ENCODE data around the gene CATSPER1.

Gene CATSPER1

DNA sequence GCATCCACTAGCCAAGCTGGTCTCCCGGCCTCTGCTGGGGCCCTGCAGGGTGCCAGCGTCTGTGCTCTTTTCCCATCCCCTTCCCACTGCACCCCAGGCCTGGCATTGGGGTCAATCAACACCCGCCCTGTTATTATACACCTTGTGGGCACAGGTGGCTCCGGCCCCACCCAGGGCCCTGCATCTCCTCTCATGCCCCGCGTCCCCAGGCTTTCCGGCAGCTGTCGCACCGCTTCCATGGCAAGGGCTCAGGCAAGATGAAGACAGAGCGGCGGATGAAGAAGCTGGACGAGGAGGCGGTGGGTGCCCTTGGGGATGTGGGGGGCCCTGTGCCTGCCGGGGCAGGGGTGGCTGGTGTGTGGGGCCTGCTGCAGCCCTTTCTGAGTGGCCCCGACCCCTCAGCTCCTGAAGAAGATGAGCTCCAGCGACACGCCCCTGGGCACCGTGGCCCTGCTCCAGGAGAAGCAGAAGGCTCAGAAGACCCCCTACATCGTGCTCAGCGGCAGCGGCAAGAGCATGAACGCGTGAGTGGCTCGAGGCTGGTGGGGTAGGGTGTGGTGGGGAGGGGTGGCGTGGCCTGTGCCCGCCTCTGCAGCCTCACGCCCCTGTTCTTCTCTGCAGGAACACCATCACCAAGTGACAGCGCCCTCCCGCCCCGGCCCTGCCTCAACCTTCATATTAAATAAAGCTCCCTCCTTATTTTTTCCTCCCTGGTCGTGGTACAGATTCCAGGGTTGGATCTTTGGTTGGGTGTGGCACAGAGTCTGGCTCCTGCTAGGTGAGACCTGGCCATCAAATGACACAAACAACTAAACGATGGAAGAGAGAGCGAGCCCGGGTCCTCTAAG lies 47.7 kb downstream of the CATSPER1 start:
- no peaks in the 10 kb centered on the region for H3K9me3 ChIP-seq (ENCODE audit: insufficient read depth, low read length)
- H3K9ac ChIP-seq (ENCODE audit: low read length) = no peak overlapping the region
- TF ChIP-seq, protein P1, sequence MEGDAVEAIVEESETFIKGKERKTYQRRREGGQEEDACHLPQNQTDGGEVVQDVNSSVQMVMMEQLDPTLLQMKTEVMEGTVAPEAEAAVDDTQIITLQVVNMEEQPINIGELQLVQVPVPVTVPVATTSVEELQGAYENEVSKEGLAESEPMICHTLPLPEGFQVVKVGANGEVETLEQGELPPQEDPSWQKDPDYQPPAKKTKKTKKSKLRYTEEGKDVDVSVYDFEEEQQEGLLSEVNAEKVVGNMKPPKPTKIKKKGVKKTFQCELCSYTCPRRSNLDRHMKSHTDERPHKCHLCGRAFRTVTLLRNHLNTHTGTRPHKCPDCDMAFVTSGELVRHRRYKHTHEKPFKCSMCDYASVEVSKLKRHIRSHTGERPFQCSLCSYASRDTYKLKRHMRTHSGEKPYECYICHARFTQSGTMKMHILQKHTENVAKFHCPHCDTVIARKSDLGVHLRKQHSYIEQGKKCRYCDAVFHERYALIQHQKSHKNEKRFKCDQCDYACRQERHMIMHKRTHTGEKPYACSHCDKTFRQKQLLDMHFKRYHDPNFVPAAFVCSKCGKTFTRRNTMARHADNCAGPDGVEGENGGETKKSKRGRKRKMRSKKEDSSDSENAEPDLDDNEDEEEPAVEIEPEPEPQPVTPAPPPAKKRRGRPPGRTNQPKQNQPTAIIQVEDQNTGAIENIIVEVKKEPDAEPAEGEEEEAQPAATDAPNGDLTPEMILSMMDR (IDR thresholded peaks at IDR 0.05; ENCODE audit: low read depth, low read length) = no peak
- TF ChIP-seq EZH2phosphoT487 (IDR thresholded peaks at IDR 0.05; ENCODE audit: low read depth) = no peak
- no peaks in the 10 kb centered on the region for H4K20me1 ChIP-seq (ENCODE audit: insufficient read depth, low read length)
- no peaks in the 10 kb centered on the region for H3K27me3 ChIP-seq (ENCODE audit: low read depth, low read length)
- H2AFZ ChIP-seq (ENCODE audit: low read depth, low read length) = no peak overlapping the region
- no peaks in the 10 kb centered on the region for H3K79me2 ChIP-seq (ENCODE audit: low read length)
- no peak overlapping the region for H3K4me2 ChIP-seq (ENCODE audit: low read length)
- H3K27ac ChIP-seq (ENCODE audit: low read length) = no peak overlapping the region
- no peaks in the 10 kb centered on the region for H3K4me1 ChIP-seq (ENCODE audit: low read length)
- no peak overlapping the region for H3K4me3 ChIP-seq (ENCODE audit: low read length)
- H3K36me3 ChIP-seq (replicated peaks; ENCODE audit: low read depth, low read length) = peaks cover 16% of the 10 kb centered on the region

- no peaks in the 10 kb centered on the region for H4K20me1 ChIP-seq (ENCODE audit: insufficient read depth, low read length)
- no peak overlapping the region for H3K9ac ChIP-seq (ENCODE audit: low read length)
- H3K79me2 ChIP-seq (ENCODE audit: low read length) = no peaks in the 10 kb centered on the region
- no peak for TF ChIP-seq EZH2phosphoT487 (IDR thresholded peaks at IDR 0.05; ENCODE audit: low read depth)
- TF ChIP-seq, protein P1 (IDR thresholded peaks at IDR 0.05; ENCODE audit: low read depth, low read length) = no peak
- peaks cover 23% of the 10 kb centered on the region for H3K36me3 ChIP-seq (replicated peaks; ENCODE audit: low read depth, low read length)
- H3K9me3 ChIP-seq (ENCODE audit: insufficient read depth, low read length) = no peaks in the 10 kb centered on the region
- no peak overlapping the region for H2AFZ ChIP-seq (ENCODE audit: low read depth, low read length)
- H3K27me3 ChIP-seq (ENCODE audit: low read depth, low read length) = no peaks in the 10 kb centered on the region
- no peaks in the 10 kb centered on the region for H3K4me1 ChIP-seq (ENCODE audit: low read length)
- H3K4me2 ChIP-seq (ENCODE audit: low read length) = no peak overlapping the region
- H3K4me3 ChIP-seq (ENCODE audit: low read length) = no peak overlapping the region
- H3K27ac ChIP-seq (ENCODE audit: low read length) = no peak overlapping the region
Observed at GRCh38 chr11:65977621-65978390, 48.5 kb downstream of the CATSPER1 start.

- Histone ChIP-seq H3K4me3 (ENCODE audit: low read length) (no peak overlapping the region), H3K27ac (ENCODE audit: low read length) (no peak overlapping the region), H3K9me3 (ENCODE audit: insufficient read depth, low read length) (no peaks in the 10 kb centered on the region), H3K9ac (ENCODE audit: low read length) (no peak overlapping the region), H3K36me3 (replicated peaks; ENCODE audit: low read depth, low read length) (peaks cover 28% of the 10 kb centered on the region), H3K79me2 (ENCODE audit: low read length) (no peaks in the 10 kb centered on the region), H3K4me2 (ENCODE audit: low read length) (no peak overlapping the region), H2AFZ (ENCODE audit: low read depth, low read length) (no peak overlapping the region), H4K20me1 (ENCODE audit: insufficient read depth, low read length) (no peaks in the 10 kb centered on the region), H3K4me1 (ENCODE audit: low read length) (no peaks in the 10 kb centered on the region), H3K27me3 (ENCODE audit: low read depth, low read length) (no peaks in the 10 kb centered on the region)
- TF ChIP-seq, protein P1 (IDR thresholded peaks at IDR 0.05; ENCODE audit: low read depth, low read length) = no peak
- no peak for TF ChIP-seq EZH2phosphoT487 (IDR thresholded peaks at IDR 0.05; ENCODE audit: low read depth)
Observed at GRCh38 chr11:65976216-65977176, 49.8 kb downstream of the CATSPER1 start.
